ENCODE measurements around the gene KIAA0930.

KIAA0930 gene

GRCh38 chr22:45172881-45173585, 67.7 kb downstream of the KIAA0930 start:
- DNase-seq (ENCODE audit: low read depth), result no peak

- no peak for DNase-seq (ENCODE audit: low read depth)
Observed at GRCh38 chr22:45171830-45172229, 68.9 kb downstream of the KIAA0930 start.

- no peak for DNase-seq (ENCODE audit: low read depth)
Observed at GRCh38 chr22:45169591-45170466, 70.9 kb downstream of the KIAA0930 start.

GRCh38 chr22:45166932-45167331, 73.8 kb downstream of the KIAA0930 start:
- no peak for DNase-seq (ENCODE audit: low read depth)

GRCh38 chr22:45164270-45165088, 76.2 kb downstream of the KIAA0930 start:
- DNase-seq (ENCODE audit: low read depth), result no peak

GRCh38 chr22:45163451-45164269, 77.0 kb downstream of the KIAA0930 start, which contains the start of gene NUP50:
TSS of gene NUP50 (plus strand) at chr22:45163925. CDS start at chr22:45168178, 4,253 bp downstream.
- DNase-seq (ENCODE audit: low read depth), result peak; percentile 96

- DNase-seq (ENCODE audit: low read depth), result peak; percentile 45
Observed at GRCh38 chr22:45163099-45163450, 77.6 kb downstream of the KIAA0930 start.

GRCh38 chr22:45162531-45162930, 78.2 kb downstream of the KIAA0930 start:
- no peak for DNase-seq (ENCODE audit: low read depth)

GRCh38 chr22:45159652-45160462, 80.8 kb downstream of the KIAA0930 start:
- peak; percentile 58 for DNase-seq (ENCODE audit: low read depth)

- DNase-seq (ENCODE audit: low read depth), result no peak
Observed at GRCh38 chr22:45157907-45158306, 82.8 kb downstream of the KIAA0930 start.

GRCh38 chr22:45155050-45155840, 85.4 kb downstream of the KIAA0930 start:
- peak; percentile 97 for DNase-seq (ENCODE audit: low read depth)

- no peak for DNase-seq (ENCODE audit: low read depth)
Observed at GRCh38 chr22:45154383-45154782, 86.3 kb downstream of the KIAA0930 start.

- DNase-seq (ENCODE audit: low read depth), result no peak
Observed at GRCh38 chr22:45151503-45151902, 89.2 kb downstream of the KIAA0930 start.

- peak; percentile 43 for DNase-seq (ENCODE audit: low read depth)
Observed at GRCh38 chr22:45150139-45150538, 90.6 kb downstream of the KIAA0930 start.

GRCh38 chr22:45149671-45150070, 91.0 kb downstream of the KIAA0930 start:
- peak; percentile 78 for DNase-seq (ENCODE audit: low read depth)

GRCh38 chr22:45144916-45145315, 95.8 kb downstream of the KIAA0930 start:
- no peak for DNase-seq (ENCODE audit: low read depth)

- DNase-seq (ENCODE audit: low read depth), result no peak
Observed at GRCh38 chr22:45142376-45142775, 98.3 kb downstream of the KIAA0930 start.

All from fibroblast of gingiva (primary cell).